ENCODE data around the gene RWDD1. TPM values are rescaled to one million over a fixed set of nuclear protein-coding genes. Genes with fewer than 3 reads are reported as not detected.

RWDD1 gene
- total and polyA plus RNA-seq, 5 donors from 2014 or later, result 49.5 to 97.8 (median 70.7) TPM

Other genes starting within 250 kb of the RWDD1 start
- gene DSE, start 200.6 kb upstream of the RWDD1 start, total RNA-seq, result 10.2 TPM
- gene DSE, start 200.6 kb upstream of the RWDD1 start, polyA plus RNA-seq, result 1 to 10 TPM; 1.9 to 4.4 (median 2.9) TPM
- 2.1 TPM for gene CALHM6, start 110.1 kb upstream of the RWDD1 start, total RNA-seq
- 1 to 10 TPM; 2.7 to 9.4 (median 5.4) TPM for gene CALHM6, start 110.1 kb upstream of the RWDD1 start, polyA plus RNA-seq
- 0.10 TPM for gene CALHM5, start 59.9 kb upstream of the RWDD1 start, total RNA-seq
- gene CALHM5, start 59.9 kb upstream of the RWDD1 start, polyA plus RNA-seq, result not detected
- gene TRAPPC3L, start 25.8 kb upstream of the RWDD1 start, total RNA-seq, result 0.37 TPM
- not detected for gene TRAPPC3L, start 25.8 kb upstream of the RWDD1 start, polyA plus RNA-seq
- gene CALHM4, start 17.8 kb upstream of the RWDD1 start, total RNA-seq, result not detected
- not detected for gene CALHM4, start 17.8 kb upstream of the RWDD1 start, polyA plus RNA-seq
- gene RSPH4A, start 45.0 kb downstream of the RWDD1 start, total RNA-seq, result 0.52 TPM
- under 1 TPM in 1 of 4 donors, not detected in 3; 0.08 TPM for gene RSPH4A, start 45.0 kb downstream of the RWDD1 start, polyA plus RNA-seq
- 16.3 TPM for gene ZUP1, start 97.3 kb downstream of the RWDD1 start, total RNA-seq
- 1 to 10 TPM; 5.9 to 7.5 (median 6.6) TPM for gene ZUP1, start 97.3 kb downstream of the RWDD1 start, polyA plus RNA-seq
- 28.4 TPM for gene KPNA5, start 109.7 kb downstream of the RWDD1 start, total RNA-seq
- 10 to 100 TPM; 11.6 to 13.1 (median 12.0) TPM for gene KPNA5, start 109.7 kb downstream of the RWDD1 start, polyA plus RNA-seq
- gene FAM162B, start 194.2 kb downstream of the RWDD1 start, total RNA-seq, result not detected
- gene FAM162B, start 194.2 kb downstream of the RWDD1 start, polyA plus RNA-seq, result not detected

Data from CD4-positive, CD25-positive, alpha-beta regulatory T cell (primary cell).